ENCODE data around the gene BIK. TPM values are rescaled to one million over a fixed set of nuclear protein-coding genes. Genes with fewer than 3 reads are reported as not detected.

BIK gene
- total RNA-seq, 1 donor from 2014 or later = 5.4 TPM

- H3K4me3 Mint-ChIP-seq = no peak overlapping the region
- no peaks in the 10 kb centered on the region for H3K9me3 Mint-ChIP-seq
- H3K36me3 Mint-ChIP-seq = peaks cover 3% of the 10 kb centered on the region
- H3K27me3 Mint-ChIP-seq = no peaks in the 10 kb centered on the region
- DNase-seq (ENCODE audit: extremely low spot score, unreplicated experiment) = no peak
- H3K27ac Mint-ChIP-seq = no peak overlapping the region
- H3K4me1 Mint-ChIP-seq (ENCODE audit: unreplicated experiment) = no peaks in the 10 kb centered on the region
- TF ChIP-seq, protein P1, sequence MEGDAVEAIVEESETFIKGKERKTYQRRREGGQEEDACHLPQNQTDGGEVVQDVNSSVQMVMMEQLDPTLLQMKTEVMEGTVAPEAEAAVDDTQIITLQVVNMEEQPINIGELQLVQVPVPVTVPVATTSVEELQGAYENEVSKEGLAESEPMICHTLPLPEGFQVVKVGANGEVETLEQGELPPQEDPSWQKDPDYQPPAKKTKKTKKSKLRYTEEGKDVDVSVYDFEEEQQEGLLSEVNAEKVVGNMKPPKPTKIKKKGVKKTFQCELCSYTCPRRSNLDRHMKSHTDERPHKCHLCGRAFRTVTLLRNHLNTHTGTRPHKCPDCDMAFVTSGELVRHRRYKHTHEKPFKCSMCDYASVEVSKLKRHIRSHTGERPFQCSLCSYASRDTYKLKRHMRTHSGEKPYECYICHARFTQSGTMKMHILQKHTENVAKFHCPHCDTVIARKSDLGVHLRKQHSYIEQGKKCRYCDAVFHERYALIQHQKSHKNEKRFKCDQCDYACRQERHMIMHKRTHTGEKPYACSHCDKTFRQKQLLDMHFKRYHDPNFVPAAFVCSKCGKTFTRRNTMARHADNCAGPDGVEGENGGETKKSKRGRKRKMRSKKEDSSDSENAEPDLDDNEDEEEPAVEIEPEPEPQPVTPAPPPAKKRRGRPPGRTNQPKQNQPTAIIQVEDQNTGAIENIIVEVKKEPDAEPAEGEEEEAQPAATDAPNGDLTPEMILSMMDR (conservative IDR thresholded peaks at IDR 0.05) = no peak
Observed at GRCh38 chr22:43133401-43133800, 22.9 kb downstream of the BIK start.

- Mint-ChIP-seq H3K36me3 (peaks cover 7% of the 10 kb centered on the region), H3K4me1 (ENCODE audit: unreplicated experiment) (no peaks in the 10 kb centered on the region), H3K27me3 (no peaks in the 10 kb centered on the region), H3K4me3 (no peak overlapping the region), H3K27ac (no peak overlapping the region), H3K9me3 (no peaks in the 10 kb centered on the region)
- TF ChIP-seq, protein P1 (conservative IDR thresholded peaks at IDR 0.05) = no peak
- no peak for DNase-seq (ENCODE audit: extremely low spot score, unreplicated experiment)
Observed at GRCh38 chr22:43134553-43134952, 24.0 kb downstream of the BIK start.

GRCh38 chr22:43135565-43135964 lies 25.0 kb downstream of the BIK start:
- peaks cover 10% of the 10 kb centered on the region for H3K36me3 Mint-ChIP-seq
- no peak overlapping the region for H3K27ac Mint-ChIP-seq
- TF ChIP-seq, protein P1 (conservative IDR thresholded peaks at IDR 0.05) = no peak
- no peak overlapping the region for H3K4me3 Mint-ChIP-seq
- no peak for DNase-seq (ENCODE audit: extremely low spot score, unreplicated experiment)
- no peaks in the 10 kb centered on the region for H3K9me3 Mint-ChIP-seq
- no peaks in the 10 kb centered on the region for H3K4me1 Mint-ChIP-seq (ENCODE audit: unreplicated experiment)
- H3K27me3 Mint-ChIP-seq = no peaks in the 10 kb centered on the region

GRCh38 chr22:43136255-43136654 lies 25.7 kb downstream of the BIK start:
- no peak for DNase-seq (ENCODE audit: extremely low spot score, unreplicated experiment)
- no peaks in the 10 kb centered on the region for H3K27me3 Mint-ChIP-seq
- TF ChIP-seq, protein P1 (conservative IDR thresholded peaks at IDR 0.05) = peak; percentile 78
- H3K27ac Mint-ChIP-seq = peak overlapping the region; percentile 11
- H3K4me1 Mint-ChIP-seq (ENCODE audit: unreplicated experiment) = peaks cover 5% of the 10 kb centered on the region
- H3K36me3 Mint-ChIP-seq = peaks cover 14% of the 10 kb centered on the region
- H3K4me3 Mint-ChIP-seq = no peak overlapping the region
- no peaks in the 10 kb centered on the region for H3K9me3 Mint-ChIP-seq

DNA sequence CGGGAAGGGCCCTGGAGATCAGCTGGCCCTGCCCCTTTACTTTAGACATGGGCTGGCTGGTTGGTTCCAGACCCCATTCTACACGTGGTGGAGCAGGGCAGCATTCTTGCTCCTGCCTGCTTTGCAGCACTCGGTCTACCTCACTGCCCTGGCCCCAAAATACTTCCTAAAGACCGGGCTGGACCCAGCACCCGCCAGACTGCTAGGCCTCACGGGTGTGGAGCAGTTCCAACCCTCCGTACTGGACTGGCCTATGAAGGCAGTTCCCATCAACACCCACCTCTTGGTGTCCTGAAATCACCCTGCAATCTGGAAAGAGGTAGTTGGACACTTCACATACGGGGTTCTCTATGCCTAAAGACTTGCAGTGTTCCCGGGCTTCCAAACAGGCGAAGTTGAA lies 26.3 kb downstream of the BIK start:
- Mint-ChIP-seq H3K36me3 (peaks cover 14% of the 10 kb centered on the region), H3K27ac (no peak overlapping the region), H3K27me3 (no peaks in the 10 kb centered on the region), H3K4me3 (no peak overlapping the region), H3K9me3 (no peaks in the 10 kb centered on the region), H3K4me1 (ENCODE audit: unreplicated experiment) (peaks cover 5% of the 10 kb centered on the region)
- TF ChIP-seq, protein P1 (conservative IDR thresholded peaks at IDR 0.05) = no peak
- no peak for DNase-seq (ENCODE audit: extremely low spot score, unreplicated experiment)
